HG02840 (cell line): Measurements from ENCODE around the gene RAB11FIP5.

ENCODE experiments used
- ATAC-seq: cut with Tn5 transposase; IDR thresholded peaks from one replicate; pipeline ENCODE4 v1.9.1; 2021; ENCODE audit warnings: mild to moderate bottlenecking, moderate library complexity, moderate number of reproducible peaks; ENCODE audit not compliant: unreplicated experiment, low FRiP score

The RAB11FIP5 gene

GRCh38 chr2:73085691-73086090, 27.1 kb downstream of the RAB11FIP5 start:
- no peak for ATAC-seq

- ATAC-seq = no peak
Observed at GRCh38 chr2:73084971-73085370, 27.8 kb downstream of the RAB11FIP5 start.

GRCh38 chr2:73083886-73084800, 28.6 kb downstream of the RAB11FIP5 start:
- ATAC-seq = no peak

- no peak for ATAC-seq
Observed at GRCh38 chr2:73082523-73083410, 30.0 kb downstream of the RAB11FIP5 start.

- ATAC-seq = no peak
Observed at GRCh38 chr2:73081181-73081671, 31.5 kb downstream of the RAB11FIP5 start.

GRCh38 chr2:73080321-73081131, 32.2 kb downstream of the RAB11FIP5 start:
- ATAC-seq = no peak

- no peak for ATAC-seq
Observed at GRCh38 chr2:73079636-73080035, 33.1 kb downstream of the RAB11FIP5 start.

- no peak for ATAC-seq
Observed at GRCh38 chr2:73078457-73079411, 34.0 kb downstream of the RAB11FIP5 start.

- ATAC-seq = no peak
Observed at GRCh38 chr2:73077424-73077795, 35.3 kb downstream of the RAB11FIP5 start.

- ATAC-seq = no peak
Observed at GRCh38 chr2:73076701-73077423, 35.9 kb downstream of the RAB11FIP5 start.

- no peak for ATAC-seq
Observed at GRCh38 chr2:73075477-73076373, 37.0 kb downstream of the RAB11FIP5 start.

- ATAC-seq = no peak
Observed at GRCh38 chr2:73074110-73075069, 38.4 kb downstream of the RAB11FIP5 start.

- ATAC-seq = no peak
Observed at GRCh38 chr2:73072416-73072815, 40.3 kb downstream of the RAB11FIP5 start.

- ATAC-seq = peak; percentile 1
Observed at GRCh38 chr2:73072129-73072395, 40.7 kb downstream of the RAB11FIP5 start.

- ATAC-seq = peak; percentile 96
Observed at GRCh38 chr2:73071360-73072128, 41.2 kb downstream of the RAB11FIP5 start, which contains the start of gene SFXN5. SFXN5 (minus strand) TSS chr2:73071712; CDS start chr2:73071705, 7 bp downstream.
